ENCODE measurements around the gene TNNC1. TPM values are rescaled to one million over a fixed set of nuclear protein-coding genes. Genes with fewer than 3 reads are reported as not detected.

TNNC1 gene
- total and polyA plus RNA-seq, 9 of the 15 experiments (the other 6 are each of a cell fraction or from before 2014, with no cell fraction given): 0.08 to 0.85 (median 0.42) TPM; not detected in 4

DNA sequence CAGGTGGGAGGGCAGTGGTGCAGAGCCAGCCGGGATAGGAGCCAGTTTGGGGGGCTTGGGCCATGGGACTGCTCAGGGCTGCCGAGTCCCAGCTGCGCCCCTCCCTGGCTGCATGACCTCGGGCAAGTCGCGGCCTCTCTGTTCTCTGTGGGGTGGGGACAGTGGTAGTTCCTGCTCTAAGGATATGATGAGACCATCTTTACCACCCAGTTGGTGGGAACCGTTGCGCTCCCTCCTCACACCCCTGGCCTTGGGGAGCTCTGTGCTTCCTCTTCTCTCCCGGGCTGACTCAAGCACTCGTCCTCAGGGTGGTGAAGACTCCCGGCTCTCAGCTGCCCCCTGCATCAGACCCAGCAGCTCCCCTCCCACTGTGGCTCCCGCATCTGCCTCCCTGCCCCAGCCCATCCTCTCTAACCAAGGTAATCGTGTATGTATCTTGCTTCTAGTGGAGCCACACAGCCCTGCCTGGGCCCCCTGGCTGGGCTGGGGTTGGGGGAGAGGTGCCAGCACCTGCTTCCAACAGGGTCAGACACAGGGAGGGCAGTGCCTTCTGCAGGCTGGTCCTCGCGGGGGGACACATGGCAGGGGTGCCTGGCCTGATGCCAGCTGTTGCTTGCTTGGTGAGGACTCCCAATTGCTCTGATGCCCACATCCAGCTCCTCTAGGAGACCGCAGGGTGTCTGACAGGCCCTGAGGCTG is 26.2 kb upstream of the TNNC1 start:
- Histone ChIP-seq H2AFZ (ENCODE audit: low read depth, low read length) (no peak overlapping the region), H3K27ac (ENCODE audit: extremely low read depth, low read depth, low read length) (no peak overlapping the region), H4K20me1 (replicated peaks; ENCODE audit: control insufficient read depth, insufficient read depth, low read length) (no peaks in the 10 kb centered on the region), H3K4me1 (replicated peaks in 1 of 2; ENCODE audit: control insufficient read depth in 2 of 2, insufficient read depth in 2 of 2, low read length in 2 of 2) (peaks cover 0 to 9% of the 10 kb centered on the region in 2 experiments; a peak in 2 of 5 replicates), H3K4me3 (no peak overlapping the region), H3K9ac (ENCODE audit: insufficient read depth in 1 of 2, low read depth in 2 of 2, low read length in 2 of 2) (no peak overlapping the region; a peak in 1 of 4 replicates), H3K36me3 (ENCODE audit: control insufficient read depth, insufficient read depth, low read length) (peaks cover 74% of the 10 kb centered on the region; the same call in 2 of the 3 replicates), H3K4me2 (ENCODE audit: insufficient read depth, low read length) (no peak overlapping the region), H3K79me2 (ENCODE audit: control insufficient read depth, insufficient read depth, low read length) (no peaks in the 10 kb centered on the region), H3K9me1 (ENCODE audit: control insufficient read depth, insufficient read depth, low read length) (no peaks in the 10 kb centered on the region), H3K9me3 (replicated peaks; ENCODE audit: control insufficient read depth, insufficient read depth, low read depth, low read length) (no peaks in the 10 kb centered on the region), H3K27me3 (ENCODE audit: control insufficient read depth in 2 of 2, insufficient read depth in 2 of 2, low read length in 2 of 2) (no peaks in the 10 kb centered on the region)
- ChIA-PET POLR2A (interaction anchor here (0.6 kb wide), 2 partner anchors 12 to 19 kb away, joined by 3 read pairs; no protein-coding TSS in a partner anchor), CTCF (ENCODE audit: low intra/inter-chr PET ratio) (no interaction called here)
- no peak for DNase-seq (ENCODE audit: extremely low read depth in 1 of 4, low spot score in 3 of 4)
- WGBS (ENCODE audit: insufficient coverage, low coverage, missing lambda C conversion rate): 93% methylated on average over 6 of the region's 16 CpGs
- no peak for FAIRE-seq
- in situ Hi-C loops (cut with MboI) (no loop called here), intact Hi-C loops (cut with micrococcal nuclease) (loop anchor here (5.0 kb wide), 1 partner anchor 202 kb away; no protein-coding TSS in a partner anchor)
- no peak for ATAC-seq
- TF ChIP-seq POLR2G (IDR thresholded peaks at IDR 0.05; ENCODE audit: low read depth, low read length) (0 out of 2 replicates have a peak, but pooled peaks have one; percentile 33), RBFOX2 (IDR thresholded peaks at IDR 0.05; ENCODE audit: low read depth, low read length) (0 out of 2 replicates have a peak, but pooled peaks have one; percentile 33), NFXL1 (CRISPR knock-in tag; IDR thresholded peaks at IDR 0.05) (no peak)
- BruUV-seq (replicated peaks): no TSS peak

Data from K562 (cell line).